Activated T-cell treated with anti-CD3 and anti-CD28 coated beads, Interleukin-2, amount 50 U/mL, for 72 hours (primary cell): ENCODE measurements around the gene LRRC26. TPM values are rescaled to one million over a fixed set of nuclear protein-coding genes. Genes with fewer than 3 reads are reported as not detected.

Source experiments
- ATAC-seq, 2 donors: fragments of 150-1000 bp; cut with Tn5 transposase; replicated peaks in 1 of 2; 2 replicates each; pipeline ENCODE4 v1.10.0; 2021; ENCODE audit warnings: moderate library complexity in 2 of 2, mild to moderate bottlenecking in 1 of 2
- DNase-seq, 2 donors: peaks; one replicate each; pipeline ENCODE4 v3.0.0; 2021 to 2022; ENCODE audit warnings: mixed read lengths in 1 of 2
- H3K27ac Mint-ChIP-seq: one replicate; pipeline ENCODE4 v1.8.0; 2022; ENCODE audit warnings: mild to moderate bottlenecking, moderate library complexity, mixed read lengths
- H3K27me3 Mint-ChIP-seq: one replicate; pipeline ENCODE4 v1.8.0; 2022; ENCODE audit warnings: low read depth, mixed read lengths
- H3K36me3 Mint-ChIP-seq, 2 donors: one replicate each; pipeline ENCODE4 v1.8.0; 2022; ENCODE audit warnings: mixed read lengths in 2 of 2, mild to moderate bottlenecking in 1 of 2; ENCODE audit not compliant: insufficient read depth in 2 of 2
- H3K4me1 Mint-ChIP-seq: one replicate; pipeline ENCODE4 v1.8.0; 2022; ENCODE audit warnings: low read depth, mixed read lengths
- H3K4me3 Mint-ChIP-seq, 2 donors: one replicate each; pipeline ENCODE4 v1.8.0; 2022; ENCODE audit warnings: mild to moderate bottlenecking in 2 of 2, mixed read lengths in 2 of 2, moderate library complexity in 2 of 2
- H3K9me3 Mint-ChIP-seq, 2 donors: one replicate each; pipeline ENCODE4 v1.8.0; 2022; ENCODE audit warnings: mixed read lengths in 2 of 2
- total RNA-seq, 2 donors: library from RNA; stranded (reverse); gene quantifications; one replicate each; pipeline ENCODE4 v1.2.3, GENCODE V29; 2022

Gene LRRC26
- total RNA-seq, 2 donors from 2014 or later = not detected

DNA sequence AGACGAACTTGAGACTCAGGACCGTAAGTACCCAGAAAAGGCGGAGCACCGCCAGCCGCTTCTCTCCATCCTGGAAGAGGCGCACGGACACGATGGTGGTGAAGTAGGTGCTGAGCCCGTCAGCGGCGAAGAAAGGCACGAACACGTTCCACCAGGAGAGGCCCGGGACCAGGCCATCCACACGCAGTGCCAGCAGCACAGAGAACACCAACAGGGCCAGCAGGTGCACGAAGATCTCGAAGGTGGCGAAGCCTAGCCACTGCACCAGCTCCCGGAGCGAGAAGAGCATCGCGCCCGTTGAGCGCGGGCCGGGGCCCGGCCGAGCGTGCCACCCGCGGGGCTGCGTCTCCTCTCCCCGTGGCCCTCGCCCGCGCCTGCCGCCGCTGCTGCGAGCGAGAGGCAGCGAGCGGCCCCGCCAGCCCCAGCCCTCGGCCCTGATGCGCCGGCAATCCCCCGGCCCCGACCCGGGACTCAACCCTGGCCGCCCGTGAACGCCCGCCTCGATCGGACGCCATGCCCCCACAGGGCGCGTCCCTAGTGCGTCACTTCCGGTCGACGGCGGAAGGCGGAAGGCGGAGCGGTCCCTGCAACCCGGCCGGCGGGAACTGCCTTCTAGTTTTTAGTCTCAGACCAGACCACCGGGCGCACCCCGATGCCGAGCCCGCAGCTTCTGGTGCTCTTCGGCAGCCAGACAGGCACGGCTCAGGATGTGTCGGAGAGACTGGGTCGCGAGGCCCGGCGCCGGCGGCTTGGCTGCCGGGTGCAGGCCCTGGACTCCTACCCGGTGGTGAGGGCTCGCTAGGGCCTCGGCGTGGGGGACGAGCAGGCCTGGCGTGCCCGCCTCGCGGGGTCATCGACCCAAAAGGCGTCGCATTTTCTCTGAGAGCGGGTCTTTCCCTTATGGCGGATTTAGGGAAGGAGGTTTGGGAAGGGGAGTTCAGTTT lies 35.5 kb upstream of the LRRC26 start, which contains the start of the genes NDOR1 and TMEM203:
Gene NDOR1 (plus strand): TSS at position 575 of the 944 bp plus-strand sequence. CDS start 78 bp downstream, at position 653.
Gene TMEM203 (minus strand): TSS at position 523 of the 944 bp plus-strand sequence. CDS start 234 bp downstream, at position 289.
- Mint-ChIP-seq H3K9me3 (no peaks in the 10 kb centered on the region), H3K27ac (peak within 1 kb of the TSS; percentile 90), H3K36me3 (peaks cover 1 to 22% of the 10 kb centered on the region in 2 donors), H3K4me3 (peak within 1 kb of the TSS; percentile 94 to 95), H3K27me3 (no peaks in the 10 kb centered on the region), H3K4me1 (peaks cover 54% of the 10 kb centered on the region)
- ATAC-seq (peak; percentile 66 to 69), DNase-seq (peak; percentile 96 to 97)

GRCh38 chr9:137204731-137205125 lies 34.9 kb upstream of the LRRC26 start:
- H3K27ac Mint-ChIP-seq = peak overlapping the region; percentile 90
- peaks cover 1 to 22% of the 10 kb centered on the region in 2 donors for H3K36me3 Mint-ChIP-seq
- DNase-seq = no peak
- peaks cover 54% of the 10 kb centered on the region for H3K4me1 Mint-ChIP-seq
- no peaks in the 10 kb centered on the region for H3K27me3 Mint-ChIP-seq
- peak overlapping the region; percentile 94 to 95 for H3K4me3 Mint-ChIP-seq
- ATAC-seq = no peak
- H3K9me3 Mint-ChIP-seq = no peaks in the 10 kb centered on the region

GRCh38 chr9:137202966-137203365 lies 33.1 kb upstream of the LRRC26 start:
- Mint-ChIP-seq H3K27ac (no peak overlapping the region), H3K27me3 (no peaks in the 10 kb centered on the region), H3K9me3 (no peaks in the 10 kb centered on the region), H3K4me3 (peak overlapping the region in 1 of 2 donors; percentile 10), H3K36me3 (peaks cover 1 to 20% of the 10 kb centered on the region in 2 donors), H3K4me1 (peaks cover 59% of the 10 kb centered on the region)
- ATAC-seq (no peak), DNase-seq (no peak)

DNA sequence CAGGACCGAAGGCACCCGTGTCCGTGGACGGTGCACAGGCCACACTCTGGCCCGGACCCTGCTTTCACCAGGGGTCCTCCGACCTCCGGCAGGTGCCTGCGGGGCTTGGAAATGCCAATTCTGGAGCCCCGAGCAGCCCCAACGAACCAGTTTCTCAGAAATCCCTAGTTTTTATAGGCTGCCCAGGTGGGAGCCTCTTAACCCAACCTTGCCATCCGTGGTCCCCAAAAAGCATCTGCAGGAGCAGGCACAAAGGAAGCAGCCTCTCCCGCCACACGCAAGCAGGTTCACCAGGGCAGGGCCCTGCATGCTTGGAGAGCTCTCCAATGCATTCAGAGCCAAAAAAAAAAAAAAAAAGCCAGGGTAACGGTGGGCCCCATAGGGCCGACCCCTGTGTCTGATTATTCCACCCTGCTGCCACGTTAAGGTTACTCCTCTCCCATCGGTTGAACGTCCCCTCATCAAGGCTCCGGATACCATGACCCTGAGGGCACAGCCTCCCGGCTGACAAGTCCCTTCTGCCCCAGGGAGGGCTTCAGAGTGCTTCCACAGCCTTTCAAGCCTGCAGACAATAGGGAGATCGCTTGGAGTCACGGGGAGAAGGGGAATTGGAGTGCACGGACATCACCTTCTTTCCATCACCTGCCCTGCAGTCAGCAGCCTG lies 31.5 kb upstream of the LRRC26 start:
- no peak for DNase-seq
- no peak for ATAC-seq
- peak overlapping the region; percentile 91 to 93 for H3K4me3 Mint-ChIP-seq
- no peaks in the 10 kb centered on the region for H3K27me3 Mint-ChIP-seq
- peaks cover 43% of the 10 kb centered on the region for H3K4me1 Mint-ChIP-seq
- peaks cover 1 to 9% of the 10 kb centered on the region in 2 donors for H3K36me3 Mint-ChIP-seq
- H3K9me3 Mint-ChIP-seq = no peaks in the 10 kb centered on the region
- H3K27ac Mint-ChIP-seq = peak overlapping the region; percentile 28

- Mint-ChIP-seq H3K36me3 (peaks cover 1 to 8% of the 10 kb centered on the region in 2 donors), H3K4me1 (peaks cover 36% of the 10 kb centered on the region), H3K27me3 (no peaks in the 10 kb centered on the region), H3K4me3 (peak within 1 kb of the TSS; percentile 91 to 93), H3K27ac (peak within 1 kb of the TSS; percentile 28), H3K9me3 (no peaks in the 10 kb centered on the region)
- ATAC-seq (peak; percentile 94), DNase-seq (peak; percentile 99 to 100)
These were observed 30.7 kb upstream of the LRRC26 start, which contains the start of gene TPRN for GRCh38 chr9:137200311-137201204. Gene TPRN (minus strand): TSS chr9:137200741. CDS start chr9:137200711, 30 bp downstream.

GRCh38 chr9:137199411-137200121 lies 29.7 kb upstream of the LRRC26 start:
- H3K4me3 Mint-ChIP-seq = peak overlapping the region; percentile 84 to 89
- H3K9me3 Mint-ChIP-seq = no peaks in the 10 kb centered on the region
- H3K27ac Mint-ChIP-seq = no peak overlapping the region

GRCh38 chr9:137198902-137199283 lies 29.0 kb upstream of the LRRC26 start:
- H3K27ac Mint-ChIP-seq = no peak overlapping the region

More at GRCh38 chr9:137199411-137200121, 29.7 kb upstream of the LRRC26 start:
- ATAC-seq (no peak), DNase-seq (no peak)
- Mint-ChIP-seq H3K36me3 (peaks cover 0 to 4% of the 10 kb centered on the region in 2 donors), H3K4me1 (peaks cover 34% of the 10 kb centered on the region), H3K27me3 (no peaks in the 10 kb centered on the region)

DNA sequence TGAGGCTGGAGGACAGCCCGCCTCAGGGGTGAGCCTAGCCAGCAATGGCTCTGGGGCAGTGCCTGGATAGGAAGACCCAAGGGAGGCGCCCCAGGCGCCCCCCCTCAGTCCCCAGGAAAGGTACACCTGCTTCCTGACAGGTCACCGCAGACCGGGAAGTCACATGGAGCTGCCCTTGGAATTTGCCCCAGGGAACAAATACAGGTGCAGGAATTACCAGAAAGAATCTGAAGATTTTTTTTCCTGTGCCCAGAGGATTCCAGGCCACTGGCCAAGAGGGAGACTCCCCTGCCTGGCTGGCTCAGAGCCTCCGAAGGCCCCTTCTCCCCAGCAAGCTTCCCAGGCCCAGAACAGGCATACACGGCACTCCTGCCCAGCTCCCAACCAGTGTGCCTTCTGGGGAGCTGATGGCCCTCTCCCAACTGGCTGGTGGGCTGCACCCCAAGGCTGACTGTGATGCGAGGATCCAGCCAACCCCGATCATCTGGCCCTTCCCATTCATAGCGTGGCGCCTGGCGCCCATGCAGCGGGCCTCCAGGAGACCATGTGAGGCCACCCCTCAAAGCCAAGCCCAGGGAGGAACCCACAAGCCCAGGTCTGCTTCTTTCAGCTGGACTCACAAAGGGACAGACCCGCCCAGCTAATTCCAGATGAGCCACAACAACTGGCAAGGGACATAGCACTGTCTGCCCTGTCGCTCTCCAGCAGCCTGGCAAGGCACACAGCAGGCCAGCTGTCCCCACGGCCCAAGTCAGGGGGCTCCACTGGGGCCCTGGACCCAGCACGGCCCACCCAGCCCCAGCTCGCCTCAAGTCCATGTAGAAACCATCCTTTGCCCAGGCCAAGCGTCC lies 28.4 kb upstream of the LRRC26 start:
- H3K9me3 Mint-ChIP-seq = no peaks in the 10 kb centered on the region
- DNase-seq (no peak), ATAC-seq (no peak)
- H3K27me3 Mint-ChIP-seq = no peaks in the 10 kb centered on the region
- peak overlapping the region; percentile 18 to 36 for H3K4me3 Mint-ChIP-seq
- no peak overlapping the region for H3K27ac Mint-ChIP-seq
- peaks cover 0 to 1% of the 10 kb centered on the region in 2 donors for H3K36me3 Mint-ChIP-seq
- peaks cover 22% of the 10 kb centered on the region for H3K4me1 Mint-ChIP-seq

More at GRCh38 chr9:137198902-137199283, 29.0 kb upstream of the LRRC26 start:
- peaks cover 0 to 2% of the 10 kb centered on the region in 2 donors for H3K36me3 Mint-ChIP-seq
- no peaks in the 10 kb centered on the region for H3K27me3 Mint-ChIP-seq
- H3K4me1 Mint-ChIP-seq = peaks cover 27% of the 10 kb centered on the region
- H3K4me3 Mint-ChIP-seq = peak overlapping the region in 1 of 2 donors; percentile 84
- H3K9me3 Mint-ChIP-seq = no peaks in the 10 kb centered on the region
- no peak for ATAC-seq
- no peak for DNase-seq

- Mint-ChIP-seq H3K9me3 (no peaks in the 10 kb centered on the region), H3K27me3 (no peaks in the 10 kb centered on the region), H3K4me1 (peaks cover 11% of the 10 kb centered on the region), H3K27ac (no peak overlapping the region), H3K4me3 (no peak overlapping the region), H3K36me3 (peaks cover 0 to 3% of the 10 kb centered on the region in 2 donors)
- DNase-seq (no peak), ATAC-seq (no peak)
These were observed 25.8 kb upstream of the LRRC26 start for GRCh38 chr9:137195525-137196220.

- DNase-seq (no peak), ATAC-seq (no peak)
- Mint-ChIP-seq H3K4me3 (no peak overlapping the region), H3K36me3 (peaks cover 0 to 5% of the 10 kb centered on the region in 2 donors), H3K4me1 (peaks cover 17% of the 10 kb centered on the region), H3K9me3 (no peaks in the 10 kb centered on the region), H3K27me3 (no peaks in the 10 kb centered on the region), H3K27ac (no peak overlapping the region)
These were observed 25.1 kb upstream of the LRRC26 start for GRCh38 chr9:137194909-137195308.

DNA sequence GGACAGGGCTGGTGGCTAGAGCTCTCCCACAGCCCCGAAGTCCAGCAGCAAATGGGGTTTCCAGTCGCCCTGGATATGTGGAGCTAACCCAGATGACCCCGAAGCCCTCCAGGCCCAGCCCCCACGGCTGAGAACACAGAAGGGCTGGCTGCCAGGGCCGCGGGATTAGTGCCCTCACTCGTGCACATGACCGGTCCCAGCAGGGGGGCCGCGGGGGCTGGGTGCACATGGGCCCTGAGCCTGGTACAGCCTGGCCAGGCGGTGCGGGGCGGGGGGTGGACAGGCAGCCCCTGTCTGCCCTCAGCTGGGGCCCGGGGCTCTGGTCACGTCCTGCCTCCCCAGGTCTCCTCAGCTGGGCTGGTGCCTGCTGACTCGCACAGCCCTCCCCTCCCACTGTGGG lies 24.5 kb upstream of the LRRC26 start:
- Mint-ChIP-seq H3K27ac (no peak overlapping the region), H3K4me1 (peaks cover 22% of the 10 kb centered on the region), H3K4me3 (no peak overlapping the region), H3K27me3 (no peaks in the 10 kb centered on the region), H3K9me3 (no peaks in the 10 kb centered on the region), H3K36me3 (peaks cover 0 to 3% of the 10 kb centered on the region in 2 donors)
- ATAC-seq (no peak), DNase-seq (no peak)
